IPS-18c (cell line): ENCODE results near the gene PLEKHF1.

Source experiments
- H3K4me3 ChIP-seq: 2 replicates; pipeline ENCODE4 v1.7.0; 2013; ENCODE audit warnings: low read depth, mild to moderate bottlenecking, low read length, moderate library complexity; ENCODE audit not compliant: insufficient read depth
- H3K9me3 ChIP-seq: one replicate; pipeline ENCODE4 v1.6.1; 2013; ENCODE audit warnings: mild to moderate bottlenecking, low read length, moderate library complexity; ENCODE audit not compliant: control insufficient read depth, insufficient read depth

The PLEKHF1 gene

DNA sequence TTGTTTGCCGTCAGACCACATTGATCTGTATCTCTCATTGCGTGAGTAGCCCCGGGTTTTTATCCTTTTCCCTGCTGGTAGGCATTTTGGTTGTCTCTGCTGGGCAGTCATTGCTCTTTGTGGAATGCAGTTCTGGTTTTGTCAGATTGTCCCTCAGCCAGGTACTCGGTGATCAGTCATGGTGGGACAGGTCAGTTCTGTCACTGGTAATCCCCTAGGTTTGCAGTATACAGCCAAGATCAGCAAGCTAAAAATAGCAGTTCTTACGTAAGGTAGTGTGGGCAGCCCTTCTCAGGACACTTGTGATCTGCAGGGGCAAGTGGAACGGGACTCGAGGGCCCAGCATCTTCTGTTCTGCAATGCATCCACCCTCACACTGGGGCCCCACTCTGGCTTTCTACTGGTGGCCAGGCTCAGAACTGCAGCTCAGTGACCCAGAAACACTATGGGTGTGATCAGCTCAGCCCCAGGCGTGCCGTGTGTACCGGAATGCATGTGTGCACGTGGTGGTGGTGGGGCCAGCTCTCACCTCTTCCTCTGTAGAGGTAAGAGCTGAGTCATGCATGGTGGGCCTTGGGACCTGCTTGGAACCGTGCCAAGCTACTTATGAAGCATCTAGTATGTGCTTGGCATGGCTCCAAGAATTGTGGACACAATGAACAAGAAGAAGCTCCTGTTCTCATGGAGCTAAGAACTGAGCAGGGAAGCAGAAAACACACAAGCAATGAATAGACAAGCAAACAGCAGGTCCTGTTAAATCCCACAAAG, 6.3 kb downstream of the PLEKHF1 start:
- Histone ChIP-seq H3K9me3 (peaks cover 2% of the 10 kb centered on the region), H3K4me3 (no peak overlapping the region)

DNA sequence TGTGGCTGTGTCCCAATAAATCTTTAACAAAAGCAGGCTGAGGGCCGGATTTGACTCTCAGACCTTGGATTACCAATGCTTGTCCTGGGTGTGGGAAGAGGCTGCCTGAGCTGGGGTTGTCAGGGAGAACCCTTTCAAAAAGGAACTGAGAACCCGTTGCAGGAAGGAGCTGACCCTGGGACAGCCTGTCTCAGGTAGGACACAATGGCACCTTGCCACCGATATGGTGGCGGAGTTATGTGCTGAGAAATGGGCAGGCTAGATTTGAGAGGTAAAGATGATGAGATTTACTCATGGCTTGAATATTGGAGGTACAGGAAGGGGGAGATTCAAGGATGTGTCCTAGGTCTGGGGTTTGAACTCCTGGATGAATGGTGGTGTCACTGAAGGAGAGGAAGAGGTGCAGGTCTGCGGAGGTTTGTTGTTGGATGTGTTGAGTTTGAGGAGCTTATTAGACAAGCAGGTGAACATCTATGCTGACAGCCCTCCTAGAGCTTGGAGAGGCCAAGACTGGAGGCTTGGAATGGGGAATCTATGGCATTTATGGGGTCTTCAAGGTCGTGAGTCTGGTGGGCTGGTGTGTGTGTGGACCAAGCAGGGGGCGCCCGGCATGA, 7.2 kb downstream of the PLEKHF1 start:
- no peak overlapping the region for H3K4me3 ChIP-seq
- peaks cover 2% of the 10 kb centered on the region for H3K9me3 ChIP-seq

DNA sequence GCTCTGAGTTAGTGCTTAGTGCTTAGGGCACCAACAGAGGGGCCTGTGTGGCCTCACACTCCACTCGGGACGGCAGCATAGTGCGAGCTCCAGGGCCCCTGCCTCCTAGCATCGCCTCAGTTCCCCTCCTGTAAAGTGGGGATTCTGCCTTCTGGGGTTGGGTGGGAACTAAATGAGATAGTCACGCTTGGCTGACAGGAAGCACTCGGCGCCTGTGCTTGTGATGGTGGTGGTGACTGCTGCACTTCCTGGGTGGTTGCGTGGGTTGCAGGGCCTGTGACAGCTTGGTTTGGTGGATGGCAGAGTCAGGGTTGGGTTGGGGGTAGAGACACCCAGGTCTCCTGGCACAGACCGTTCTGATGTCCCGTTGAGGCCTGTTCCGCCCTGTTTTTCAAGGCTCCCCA, 7.7 kb downstream of the PLEKHF1 start:
- Histone ChIP-seq H3K9me3 (peaks cover 2% of the 10 kb centered on the region), H3K4me3 (no peak overlapping the region)

DNA sequence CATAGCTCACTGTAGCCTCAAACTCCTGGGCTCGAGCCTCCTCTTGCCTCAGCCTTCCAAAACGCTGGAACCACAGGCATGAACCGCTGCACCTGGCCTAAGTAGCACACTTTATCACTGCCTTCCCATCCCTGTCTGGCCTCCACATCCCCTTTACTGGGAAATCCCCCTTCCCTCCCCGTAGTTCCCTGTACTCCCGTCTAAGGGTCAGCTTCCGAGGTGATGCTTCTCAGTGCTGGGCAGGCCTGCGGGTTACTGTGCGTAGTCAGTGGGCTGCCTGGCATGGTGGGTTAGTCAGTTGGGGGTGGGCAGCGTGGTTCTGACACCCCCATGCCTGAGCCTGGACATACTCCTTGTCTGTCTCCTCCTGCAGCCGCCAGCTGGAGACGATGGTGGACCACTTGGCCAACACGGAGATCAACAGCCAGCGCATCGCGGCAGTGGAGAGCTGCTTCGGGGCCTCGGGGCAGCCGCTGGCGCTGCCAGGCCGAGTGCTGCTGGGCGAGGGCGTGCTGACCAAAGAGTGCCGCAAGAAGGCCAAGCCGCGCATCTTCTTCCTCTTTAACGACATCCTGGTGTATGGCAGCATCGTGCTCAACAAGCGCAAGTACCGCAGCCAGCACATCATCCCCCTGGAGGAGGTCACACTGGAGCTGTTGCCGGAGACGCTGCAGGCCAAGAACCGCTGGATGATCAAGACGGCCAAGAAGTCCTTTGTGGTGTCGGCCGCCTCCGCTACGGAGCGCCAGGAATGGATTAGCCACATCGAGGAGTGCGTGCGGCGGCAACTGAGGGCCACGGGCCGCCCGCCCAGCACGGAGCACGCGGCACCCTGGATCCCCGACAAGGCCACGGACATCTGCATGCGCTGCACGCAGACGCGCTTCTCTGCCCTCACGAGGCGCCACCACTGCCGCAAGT, 8.4 kb downstream of the PLEKHF1 start:
- H3K9me3 ChIP-seq = peaks cover 2% of the 10 kb centered on the region
- no peak overlapping the region for H3K4me3 ChIP-seq

DNA sequence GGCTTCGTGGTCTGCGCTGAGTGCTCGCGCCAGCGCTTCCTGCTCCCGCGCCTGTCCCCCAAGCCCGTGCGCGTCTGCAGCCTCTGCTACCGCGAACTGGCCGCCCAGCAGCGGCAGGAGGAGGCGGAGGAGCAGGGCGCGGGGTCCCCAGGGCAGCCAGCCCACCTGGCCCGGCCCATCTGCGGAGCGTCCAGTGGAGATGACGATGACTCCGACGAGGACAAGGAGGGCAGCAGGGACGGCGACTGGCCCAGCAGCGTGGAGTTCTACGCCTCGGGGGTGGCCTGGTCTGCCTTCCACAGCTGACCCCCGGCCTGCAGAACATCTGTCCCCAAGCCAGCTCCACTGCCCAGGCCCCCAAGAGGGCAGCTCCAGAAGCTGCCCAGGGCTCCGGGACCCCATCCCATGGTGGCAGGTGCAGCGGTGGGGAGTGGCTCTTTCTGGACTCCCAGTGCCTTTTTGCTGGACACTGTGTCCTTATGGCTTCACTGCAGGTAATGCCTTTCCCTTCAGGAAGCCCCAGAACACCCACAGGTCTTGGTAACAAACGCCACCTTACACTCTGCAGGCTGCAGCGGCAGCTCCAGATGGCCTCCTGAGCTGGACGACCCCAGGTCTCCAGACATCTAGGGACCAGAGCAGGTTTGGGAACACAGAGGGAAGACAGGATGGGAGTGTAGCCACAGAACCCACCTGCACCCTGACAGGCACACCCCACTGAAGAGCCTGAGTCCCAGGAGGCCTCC, 9.3 kb downstream of the PLEKHF1 start:
- no peak overlapping the region for H3K4me3 ChIP-seq
- H3K9me3 ChIP-seq = peaks cover 2% of the 10 kb centered on the region

DNA sequence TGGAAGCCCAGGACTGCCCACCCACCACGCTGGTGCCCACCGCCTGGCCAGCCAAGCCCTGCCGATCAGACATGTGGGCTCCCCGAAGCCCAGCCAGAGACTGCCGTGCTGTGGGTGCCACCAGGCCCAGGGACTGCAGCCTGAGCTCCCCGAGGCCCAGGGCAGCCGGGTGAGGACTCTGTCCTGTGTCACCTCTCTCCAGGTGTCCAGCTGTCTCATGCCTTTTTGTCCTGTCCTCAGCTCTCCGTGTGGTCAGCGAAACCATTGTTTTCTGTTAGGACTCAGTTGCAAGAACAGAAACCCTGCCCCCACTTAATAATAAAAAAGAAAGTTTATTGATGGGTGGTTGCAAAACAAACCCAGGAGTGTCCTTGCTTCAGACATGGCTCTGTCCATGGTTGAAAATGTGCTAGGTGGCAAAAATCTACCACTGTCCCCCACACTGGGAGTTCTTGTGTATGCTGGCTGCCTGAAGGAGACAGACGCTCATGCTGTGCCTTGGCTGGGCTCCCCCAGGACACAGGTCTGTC, 9.9 kb downstream of the PLEKHF1 start:
- Histone ChIP-seq H3K4me3 (no peak overlapping the region), H3K9me3 (peaks cover 2% of the 10 kb centered on the region)

DNA sequence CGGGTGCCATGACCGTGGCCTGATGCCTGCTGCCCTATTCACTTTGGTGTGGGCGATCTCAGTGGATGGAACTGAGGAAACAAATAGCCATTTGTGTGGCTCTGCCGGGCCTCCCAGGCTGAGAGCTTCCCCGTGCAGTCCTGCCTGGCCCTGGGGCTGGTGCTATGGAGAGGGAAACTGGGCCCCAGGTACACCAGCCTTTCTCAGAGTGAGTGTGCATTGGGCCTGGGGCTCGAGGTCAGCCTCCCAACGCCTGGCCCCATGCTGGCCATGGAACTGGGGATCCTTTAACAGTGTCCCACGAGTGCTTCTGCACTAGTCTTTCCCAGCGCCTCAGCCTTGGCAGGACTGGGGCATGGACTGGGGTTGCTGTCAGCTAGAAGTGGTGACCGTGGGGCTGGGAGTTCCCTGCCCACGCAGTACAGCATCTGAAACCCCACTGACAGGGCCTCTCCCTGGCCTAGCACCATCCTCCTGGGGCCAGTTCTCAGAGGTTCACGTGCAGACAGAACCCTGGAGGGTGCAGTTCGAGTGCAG, 10.5 kb downstream of the PLEKHF1 start:
- Histone ChIP-seq H3K9me3 (peaks cover 2% of the 10 kb centered on the region), H3K4me3 (no peak overlapping the region)

DNA sequence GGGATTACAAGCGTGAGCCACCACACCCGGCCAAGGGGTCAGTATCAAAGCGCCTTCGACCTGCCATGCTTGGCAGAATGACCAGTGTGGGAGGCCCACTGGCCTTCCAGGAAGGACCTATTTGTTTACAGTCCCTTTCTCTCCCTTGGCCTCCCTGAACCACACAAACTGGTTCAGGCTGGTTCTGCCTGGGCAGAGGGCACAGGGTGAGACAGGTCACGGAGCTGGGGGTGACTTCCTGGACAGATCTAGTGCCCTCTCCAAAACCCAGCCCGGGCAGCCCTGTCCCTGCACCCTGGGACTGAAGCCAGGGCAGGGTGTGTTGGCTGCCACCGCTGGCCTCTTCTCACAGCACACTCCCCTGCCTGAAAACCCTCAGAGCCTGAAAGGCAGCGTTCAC, 11.3 kb downstream of the PLEKHF1 start:
- Histone ChIP-seq H3K9me3 (peaks cover 2% of the 10 kb centered on the region), H3K4me3 (no peak overlapping the region)

DNA sequence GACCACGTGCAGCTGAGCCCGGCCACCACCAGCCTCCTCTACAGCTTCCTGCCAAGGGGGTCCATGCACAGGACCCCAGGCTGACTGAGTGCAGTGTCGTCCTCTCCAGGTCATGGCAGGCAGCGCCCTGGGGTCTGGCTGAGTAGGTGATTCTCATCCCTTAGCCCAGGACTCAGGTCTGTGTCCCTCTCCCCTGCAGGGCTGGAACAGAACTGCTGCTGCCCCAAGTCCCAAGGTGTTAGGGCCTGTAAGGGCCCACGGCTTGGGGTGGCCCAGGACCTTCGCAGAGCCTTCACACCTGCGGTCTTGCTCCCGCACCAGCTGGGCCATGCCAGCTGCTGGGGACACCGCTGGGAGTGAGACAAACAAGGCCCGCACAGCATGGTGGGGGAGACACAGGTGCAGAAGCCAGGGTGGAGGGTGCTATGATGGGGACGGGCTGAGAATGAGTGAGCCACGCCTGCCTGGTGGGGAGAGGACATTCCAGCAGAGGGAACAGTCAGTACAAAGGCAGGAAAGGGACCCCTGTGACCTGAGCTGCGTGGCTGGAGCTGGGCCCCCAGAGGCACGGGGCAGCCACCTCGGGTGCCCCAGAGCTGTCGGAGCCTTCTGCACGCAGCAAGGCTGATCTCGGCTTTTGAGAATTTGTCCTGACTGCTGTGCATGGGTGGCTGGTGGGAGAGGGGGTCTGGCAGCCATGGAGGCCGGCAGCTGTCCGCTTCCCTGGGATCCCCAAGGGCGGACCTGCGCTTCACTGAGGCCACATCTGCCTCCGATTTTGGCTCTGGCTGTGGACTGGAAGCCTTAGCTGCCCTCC, 11.9 kb downstream of the PLEKHF1 start:
- H3K4me3 ChIP-seq = no peak overlapping the region

DNA sequence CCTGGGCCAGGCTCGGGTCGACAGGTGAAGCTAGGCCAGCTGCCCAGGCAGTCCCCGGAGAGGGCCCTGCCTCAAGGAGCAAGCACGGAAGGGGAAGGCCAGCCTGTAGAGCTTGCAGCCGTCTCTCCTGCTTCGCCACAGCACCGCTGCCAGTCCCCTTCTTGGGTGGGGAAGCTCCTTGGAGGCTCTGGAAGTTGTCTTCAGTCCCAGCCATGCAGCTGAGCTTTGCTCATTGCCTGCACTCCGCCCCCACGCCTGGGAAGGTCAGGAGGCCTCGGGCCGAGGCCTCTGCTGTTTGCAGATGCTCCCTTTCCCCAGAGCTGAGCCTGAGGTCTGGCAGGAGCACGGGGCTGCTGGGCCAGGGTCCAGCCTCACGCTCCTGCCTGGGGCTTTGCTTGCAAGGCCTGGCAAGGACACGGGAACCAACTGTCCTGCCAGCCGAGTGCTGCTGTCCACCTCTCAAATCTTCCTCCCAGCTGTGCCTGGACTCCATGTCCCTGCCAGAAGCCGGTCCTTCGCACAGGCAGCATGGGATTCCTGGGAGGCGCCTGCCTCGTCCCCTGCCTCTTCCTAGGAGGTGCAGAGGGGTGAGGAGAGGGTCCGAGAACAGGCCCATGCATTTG, 13.3 kb downstream of the PLEKHF1 start:
- Histone ChIP-seq H3K9me3 (peaks cover 2% of the 10 kb centered on the region), H3K4me3 (no peak overlapping the region)

More for the DNA sequence above, 11.9 kb downstream of the PLEKHF1 start:
- H3K9me3 ChIP-seq = peaks cover 2% of the 10 kb centered on the region

DNA sequence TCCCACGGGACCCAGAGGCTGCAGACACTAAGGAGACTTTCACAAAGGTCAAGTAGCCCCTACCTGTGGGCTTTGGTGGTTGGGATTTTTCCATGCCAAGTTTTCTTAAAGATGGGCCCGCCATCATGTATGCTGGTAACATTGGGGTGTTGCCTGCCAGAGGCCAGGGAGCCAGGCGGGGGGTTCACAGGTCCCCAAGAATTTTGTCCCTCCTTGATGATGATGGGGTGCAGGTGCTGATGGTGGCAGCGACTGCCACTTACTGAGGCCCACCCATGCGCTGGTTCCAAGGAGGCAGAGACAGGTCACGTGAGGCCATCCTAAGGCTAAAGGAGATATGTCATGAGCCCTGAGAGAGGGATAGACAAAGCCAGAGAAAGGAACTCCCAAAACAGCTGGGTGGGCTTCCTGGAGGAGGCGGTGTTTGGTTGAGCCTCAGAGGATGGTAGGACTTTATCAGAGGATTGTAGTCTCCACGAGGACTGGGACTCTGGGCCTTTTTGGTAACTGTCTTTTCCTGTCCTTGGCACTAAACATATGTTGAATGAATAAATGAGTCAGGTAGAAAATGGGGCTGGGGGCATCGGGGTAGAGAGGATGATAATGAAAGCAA, 14.4 kb downstream of the PLEKHF1 start:
- no peak overlapping the region for H3K4me3 ChIP-seq
- H3K9me3 ChIP-seq = peaks cover 4% of the 10 kb centered on the region

DNA sequence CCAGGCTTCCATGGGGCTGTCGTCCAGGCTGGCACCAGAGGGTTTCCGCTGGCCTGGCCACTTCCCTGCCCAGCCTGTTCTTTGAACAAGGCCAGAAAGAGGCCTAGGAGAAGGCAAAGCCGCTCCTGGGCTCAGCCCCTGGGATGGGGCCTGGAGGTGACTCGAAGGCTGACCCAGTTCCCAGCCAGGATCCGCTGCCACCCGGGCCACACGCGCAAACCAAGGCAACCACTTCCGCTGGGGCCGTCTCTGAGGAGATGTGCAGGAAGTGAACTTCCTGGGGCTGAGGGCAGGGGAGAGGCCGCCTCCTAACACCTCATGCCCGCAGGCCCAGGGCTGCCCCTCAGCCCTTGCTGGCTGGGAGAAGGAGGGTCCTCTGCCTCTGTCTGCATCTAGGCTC, 15.2 kb downstream of the PLEKHF1 start:
- no peak overlapping the region for H3K4me3 ChIP-seq
- peaks cover 2% of the 10 kb centered on the region for H3K9me3 ChIP-seq

DNA sequence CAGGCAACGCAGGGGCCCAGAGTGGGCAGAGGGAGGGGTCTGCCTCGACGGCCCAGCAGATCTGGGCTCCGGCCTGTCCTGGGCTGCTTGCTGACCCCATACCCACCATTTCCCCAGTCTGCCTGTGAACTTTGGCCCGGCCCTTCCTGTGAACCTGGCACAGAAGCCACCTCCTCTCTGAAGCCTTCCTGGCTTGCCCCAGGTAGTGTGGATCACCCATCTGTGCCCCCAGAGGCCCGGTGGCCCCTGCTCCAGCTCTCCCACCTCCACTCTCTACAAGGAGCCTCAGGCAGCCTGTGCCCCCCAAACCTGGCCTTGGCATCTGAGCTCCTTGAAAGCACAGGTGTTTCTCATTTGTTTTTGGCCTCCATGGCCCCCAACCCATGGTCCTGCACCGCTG, 15.7 kb downstream of the PLEKHF1 start:
- H3K4me3 ChIP-seq = no peak overlapping the region
- H3K9me3 ChIP-seq = peaks cover 2% of the 10 kb centered on the region

DNA sequence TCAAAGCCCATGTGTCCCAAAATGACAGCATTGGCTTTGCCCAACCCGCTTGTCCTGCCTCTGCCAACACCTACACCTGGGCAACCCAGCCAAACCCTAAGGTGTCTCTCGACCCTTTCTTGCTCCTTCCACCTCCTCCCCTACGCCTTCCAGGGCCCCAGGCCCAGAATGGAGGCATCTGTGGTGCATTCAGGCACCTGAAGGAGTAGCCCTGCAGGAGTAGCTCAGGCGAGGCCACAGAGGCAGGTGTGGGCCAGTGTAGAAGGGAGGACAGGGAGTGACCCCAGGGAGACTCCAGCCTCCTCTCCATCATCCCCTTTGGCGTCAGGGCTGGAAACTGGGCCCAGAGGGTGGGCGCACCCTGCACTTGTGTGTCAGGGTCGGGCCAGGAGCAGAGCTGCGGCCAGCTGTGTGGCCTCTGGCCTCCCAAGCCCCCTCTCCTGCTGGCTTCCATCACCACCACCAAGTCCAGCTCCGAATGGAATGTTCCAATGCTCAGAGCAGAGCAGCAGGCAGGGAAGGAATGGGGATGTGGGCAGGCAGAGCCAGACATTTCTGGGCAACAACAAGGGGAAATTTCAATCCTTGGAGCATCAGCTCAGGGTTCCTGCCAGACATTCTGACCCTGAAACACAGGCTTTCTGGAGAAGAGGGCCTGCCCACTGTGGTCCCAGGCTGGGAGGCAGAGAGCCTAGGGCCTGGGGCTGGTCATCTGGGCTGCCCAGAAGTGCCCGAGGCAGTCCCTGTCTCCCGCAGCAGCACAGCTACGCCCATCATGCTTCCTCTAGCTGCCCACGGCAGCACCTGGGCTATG, 16.4 kb downstream of the PLEKHF1 start:
- H3K4me3 ChIP-seq = no peak overlapping the region
- peaks cover 2% of the 10 kb centered on the region for H3K9me3 ChIP-seq
